A172 (cell line): ENCODE data around the gene FCRL1. TPM values are rescaled to one million over a fixed set of nuclear protein-coding genes. Genes with fewer than 3 reads are reported as not detected.

Experiments used
- DNase-seq: peaks from one replicate; pipeline ENCODE4 v3.0.0-alpha.2; 2015; ENCODE audit warnings: low spot score
- total RNA-seq: library from RNA; depleted of rRNA; stranded (reverse); fragments of >200 nt; shearing (Covaris generic); gene quantifications from 2 replicates; pipeline ENCODE4 v1.2.3, GENCODE V29; 2014

FCRL1 gene
- total RNA-seq, 1 experiment from 2014 or later: not detected

GRCh38 chr1:157803851-157804250, 16.1 kb downstream of the FCRL1 start:
- no peak for DNase-seq

GRCh38 chr1:157799996-157800395, 19.9 kb downstream of the FCRL1 start:
- DNase-seq: no peak

GRCh38 chr1:157798211-157798610, 21.7 kb downstream of the FCRL1 start:
- no peak for DNase-seq

GRCh38 chr1:157785248-157785647, 34.7 kb downstream of the FCRL1 start:
- no peak for DNase-seq

GRCh38 chr1:157784801-157785200, 35.1 kb downstream of the FCRL1 start:
- DNase-seq: no peak

GRCh38 chr1:157782931-157783330, 37.0 kb downstream of the FCRL1 start:
- no peak for DNase-seq

GRCh38 chr1:157781048-157781447, 38.9 kb downstream of the FCRL1 start:
- DNase-seq: no peak

- no peak for DNase-seq
Observed at GRCh38 chr1:157776971-157777391, 42.9 kb downstream of the FCRL1 start, which contains the start of gene FCRL2. Gene FCRL2, minus strand, starts transcription at chr1:157777132. Its CDS starts 59 bp downstream, at chr1:157777073.

- no peak for DNase-seq
Observed at GRCh38 chr1:157775101-157775870, 44.6 kb downstream of the FCRL1 start.

- no peak for DNase-seq
Observed at GRCh38 chr1:157774412-157774811, 45.5 kb downstream of the FCRL1 start.

GRCh38 chr1:157773493-157774350, 46.2 kb downstream of the FCRL1 start:
- no peak for DNase-seq

GRCh38 chr1:157771661-157772425, 48.1 kb downstream of the FCRL1 start:
- peak; percentile 10 for DNase-seq

GRCh38 chr1:157770442-157771043, 49.4 kb downstream of the FCRL1 start:
- no peak for DNase-seq

- DNase-seq: no peak
Observed at GRCh38 chr1:157766792-157767191, 53.1 kb downstream of the FCRL1 start.

- no peak for DNase-seq
Observed at GRCh38 chr1:157758018-157758417, 61.9 kb downstream of the FCRL1 start.

- DNase-seq: no peak
Observed at GRCh38 chr1:157753611-157754010, 66.3 kb downstream of the FCRL1 start.

GRCh38 chr1:157751283-157751682, 68.6 kb downstream of the FCRL1 start:
- no peak for DNase-seq

- DNase-seq: no peak
Observed at GRCh38 chr1:157748262-157748817, 71.6 kb downstream of the FCRL1 start.
